Stimulated activated CD8-positive, alpha-beta memory T cell treated with anti-CD3 and anti-CD28 coated beads, Interleukin-4, amount 100 ng/mL, for 24 hours (primary cell): ENCODE measurements around the gene TMEM174.

Experiments
- DNase-seq: peaks from one replicate; pipeline ENCODE4 v3.0.0-alpha.2; 2020; ENCODE audit warnings: low read depth

TMEM174 gene

GRCh38 chr5:73154208-73155006 is 18.6 kb upstream of the TMEM174 start:
- no peak for DNase-seq

- no peak for DNase-seq
These were observed 17.4 kb upstream of the TMEM174 start for GRCh38 chr5:73155271-73156222.

GRCh38 chr5:73157414-73158303 is 15.3 kb upstream of the TMEM174 start:
- DNase-seq: no peak

DNA sequence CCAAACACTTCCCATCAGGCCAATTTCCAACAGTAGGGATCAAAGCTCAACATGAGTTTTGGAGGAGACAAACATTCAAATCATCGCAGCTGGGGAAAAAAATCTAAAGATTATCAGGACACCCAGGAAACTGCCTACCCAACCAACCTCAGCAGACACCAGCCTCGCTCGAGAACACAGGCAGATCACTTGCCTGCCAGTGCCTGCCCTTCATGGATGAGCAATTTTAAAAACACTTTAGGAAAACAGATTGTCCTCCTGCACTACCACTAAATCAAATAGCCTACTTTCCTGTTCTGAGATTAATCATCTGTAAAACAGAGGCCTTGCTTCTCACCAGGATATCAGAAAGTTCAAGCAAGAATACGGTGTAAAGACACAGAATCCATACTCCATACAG is 14.7 kb upstream of the TMEM174 start:
- no peak for DNase-seq

GRCh38 chr5:73160239-73160671 is 12.7 kb upstream of the TMEM174 start:
- DNase-seq: peak; percentile 35

DNA sequence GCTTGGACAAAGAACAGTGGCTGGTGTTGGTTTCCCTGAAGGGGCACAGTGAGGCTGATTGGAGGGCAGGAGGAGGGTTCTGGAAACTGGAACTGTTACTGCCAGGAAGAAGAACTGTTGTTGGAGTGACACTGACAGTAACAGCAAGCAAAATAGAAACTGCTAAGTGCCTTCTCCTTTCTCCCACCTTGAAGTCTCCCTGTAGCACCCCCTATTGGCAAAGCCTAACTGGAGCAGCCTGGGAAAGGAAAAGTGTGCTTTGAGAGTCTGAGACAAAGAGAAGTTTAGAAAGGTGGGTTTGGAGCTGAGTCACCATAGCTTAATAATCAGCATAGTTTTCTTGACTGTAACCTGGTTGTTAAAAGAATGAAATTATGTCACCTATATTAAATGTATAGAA is 2.5 kb upstream of the TMEM174 start:
- no peak for DNase-seq

GRCh38 chr5:73171495-73171894 is 1.5 kb upstream of the TMEM174 start:
- no peak for DNase-seq

GRCh38 chr5:73174100-73174815 is 1.3 kb downstream of the TMEM174 start:
- DNase-seq: no peak

DNA sequence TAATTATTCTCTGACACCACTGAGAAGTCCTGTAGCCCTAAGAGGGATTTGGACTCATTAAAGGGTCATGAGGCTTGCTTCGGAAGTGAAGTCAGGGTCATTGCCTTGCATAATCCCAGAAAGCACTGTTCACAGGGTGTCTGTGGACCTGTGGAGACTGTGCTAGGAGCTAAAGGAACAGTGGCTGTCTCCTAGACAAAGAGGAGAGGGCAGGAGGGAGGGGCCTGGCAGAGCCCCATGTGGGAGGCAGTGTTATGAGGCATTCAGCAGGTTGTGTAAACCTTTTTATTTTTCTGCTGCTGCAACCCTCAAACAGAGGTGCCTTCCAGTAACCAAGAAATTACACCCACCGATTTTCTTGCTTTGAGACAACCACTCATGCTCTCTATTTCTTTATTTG is 3.3 kb downstream of the TMEM174 start:
- DNase-seq: no peak

GRCh38 chr5:73178265-73178664 is 5.3 kb downstream of the TMEM174 start:
- DNase-seq: no peak

GRCh38 chr5:73179730-73180129 is 6.7 kb downstream of the TMEM174 start:
- no peak for DNase-seq

DNA sequence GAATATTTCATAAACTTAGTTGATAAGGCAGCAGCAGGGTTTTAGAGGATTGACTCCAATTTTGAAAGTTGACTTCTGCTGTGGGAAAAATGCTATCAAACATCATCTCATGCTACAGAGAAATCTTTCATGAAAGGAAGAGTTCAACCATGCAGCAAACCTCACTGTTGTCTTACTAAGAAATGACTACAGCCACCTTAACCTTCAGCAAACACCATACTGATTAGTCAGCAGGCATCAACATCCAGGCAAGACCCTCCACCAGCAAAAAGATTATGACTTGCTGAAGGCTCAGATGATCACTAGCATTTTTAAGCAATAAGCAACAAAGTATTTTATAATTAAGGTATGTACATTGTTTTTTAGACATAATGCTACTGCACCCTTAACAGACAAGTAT is 7.6 kb downstream of the TMEM174 start:
- DNase-seq: no peak

GRCh38 chr5:73182307-73182706 is 9.3 kb downstream of the TMEM174 start:
- no peak for DNase-seq

DNA sequence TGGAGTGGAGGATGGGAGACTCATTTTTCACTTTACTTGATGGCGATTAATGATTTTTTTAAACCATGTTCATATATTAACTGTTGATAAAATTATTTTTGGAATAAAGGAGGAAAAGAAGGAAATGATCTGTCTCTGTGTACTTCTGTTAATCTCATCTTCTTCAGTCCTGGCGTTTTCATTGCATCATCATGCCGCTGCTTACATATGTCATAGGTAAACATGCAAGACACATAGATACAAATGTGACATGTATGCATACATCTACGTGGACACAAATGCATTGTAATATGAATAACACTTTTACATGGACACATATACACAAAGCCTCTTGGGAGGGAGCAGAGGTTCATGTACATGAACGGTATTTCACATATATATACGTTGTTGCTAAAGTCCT is 10.0 kb downstream of the TMEM174 start:
- DNase-seq: no peak

GRCh38 chr5:73183481-73183891 is 10.5 kb downstream of the TMEM174 start:
- no peak for DNase-seq

GRCh38 chr5:73186976-73187375 is 14.0 kb downstream of the TMEM174 start:
- DNase-seq: no peak

- no peak for DNase-seq
These were observed 16.0 kb downstream of the TMEM174 start for GRCh38 chr5:73188764-73189531.

GRCh38 chr5:73189871-73190376 is 16.9 kb downstream of the TMEM174 start:
- no peak for DNase-seq

DNA sequence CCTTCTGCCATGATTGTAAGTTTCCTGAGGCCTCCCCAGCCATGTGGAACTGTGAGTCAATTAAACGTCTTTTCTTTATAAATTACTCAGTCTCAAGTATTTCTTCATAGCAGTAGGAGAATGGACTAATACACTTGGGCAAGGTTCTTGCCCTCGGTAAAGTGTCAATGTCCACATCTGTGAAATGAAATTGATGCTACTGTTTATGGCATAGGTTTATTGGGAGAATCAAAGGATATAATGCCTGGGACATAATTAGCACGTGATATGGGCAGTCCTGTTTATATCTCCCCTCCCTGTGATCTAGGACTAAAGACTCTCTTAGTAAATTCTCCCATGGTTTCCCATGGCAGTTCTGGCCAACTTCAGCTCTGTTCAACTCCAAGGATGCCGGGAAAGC is 19.4 kb downstream of the TMEM174 start:
- no peak for DNase-seq

- DNase-seq: no peak
These were observed 20.6 kb downstream of the TMEM174 start for GRCh38 chr5:73193592-73193991.
